Measurements from ENCODE around the gene GNAI1.

DNA sequence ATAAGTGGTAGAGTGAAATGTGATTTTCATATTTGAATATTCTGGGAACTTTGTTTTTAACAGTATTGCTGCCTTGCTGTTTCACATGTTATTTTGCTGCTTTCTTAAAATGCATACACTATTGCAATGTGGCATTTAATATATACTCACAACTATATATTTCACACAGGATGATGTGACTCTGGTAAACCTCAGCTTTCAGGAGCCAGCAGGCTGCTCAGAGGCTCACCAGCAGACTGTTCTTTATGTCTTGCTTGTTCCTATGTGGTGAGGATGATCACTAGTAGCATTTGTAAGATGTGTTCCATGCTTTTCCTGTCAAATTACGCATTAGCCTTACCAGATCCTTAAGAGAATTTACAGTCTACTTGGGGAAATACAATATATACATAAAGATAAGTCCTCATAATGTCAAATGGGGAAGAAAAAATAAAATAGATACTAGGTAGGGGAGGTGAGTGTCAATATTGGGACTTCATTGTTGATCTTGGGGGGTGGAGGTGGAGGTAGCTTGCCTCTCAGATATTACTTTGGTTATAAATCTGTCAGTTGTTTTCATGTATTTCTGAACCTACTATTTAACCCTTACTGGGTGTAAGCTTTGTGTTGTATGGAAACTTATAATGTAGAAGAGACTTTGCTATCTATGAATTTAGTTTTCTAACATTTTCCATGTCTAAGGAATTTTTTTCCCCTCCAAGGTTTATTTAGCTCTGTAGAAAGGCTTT is 8.4 kb downstream of the GNAI1 start:
- TF ChIP-seq, protein P1, sequence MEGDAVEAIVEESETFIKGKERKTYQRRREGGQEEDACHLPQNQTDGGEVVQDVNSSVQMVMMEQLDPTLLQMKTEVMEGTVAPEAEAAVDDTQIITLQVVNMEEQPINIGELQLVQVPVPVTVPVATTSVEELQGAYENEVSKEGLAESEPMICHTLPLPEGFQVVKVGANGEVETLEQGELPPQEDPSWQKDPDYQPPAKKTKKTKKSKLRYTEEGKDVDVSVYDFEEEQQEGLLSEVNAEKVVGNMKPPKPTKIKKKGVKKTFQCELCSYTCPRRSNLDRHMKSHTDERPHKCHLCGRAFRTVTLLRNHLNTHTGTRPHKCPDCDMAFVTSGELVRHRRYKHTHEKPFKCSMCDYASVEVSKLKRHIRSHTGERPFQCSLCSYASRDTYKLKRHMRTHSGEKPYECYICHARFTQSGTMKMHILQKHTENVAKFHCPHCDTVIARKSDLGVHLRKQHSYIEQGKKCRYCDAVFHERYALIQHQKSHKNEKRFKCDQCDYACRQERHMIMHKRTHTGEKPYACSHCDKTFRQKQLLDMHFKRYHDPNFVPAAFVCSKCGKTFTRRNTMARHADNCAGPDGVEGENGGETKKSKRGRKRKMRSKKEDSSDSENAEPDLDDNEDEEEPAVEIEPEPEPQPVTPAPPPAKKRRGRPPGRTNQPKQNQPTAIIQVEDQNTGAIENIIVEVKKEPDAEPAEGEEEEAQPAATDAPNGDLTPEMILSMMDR (conservative IDR thresholded peaks at IDR 0.05; ENCODE audit: low read depth, low read length), result no peak
- no peak for TF ChIP-seq EZH2 (IDR thresholded peaks at IDR 0.05; ENCODE audit: borderline replicate concordance, low read depth, low read length, poor library complexity, severe bottlenecking)

Measured in A673 (cell line).